SU-DHL-6 (cell line): Measurements from ENCODE around the gene H2BK1.

Experiments used
- H2AFZ ChIP-seq: fragments of 200-600 bp; sonication (generic); 2 replicates; pipeline ENCODE4 v1.6.1; 2014; ENCODE audit warnings: low read depth, mild to moderate bottlenecking, moderate library complexity, mixed read lengths, antibody characterized with exemption, low read length; ENCODE audit not compliant: severe bottlenecking
- H3F3A ChIP-seq: fragments of 200-600 bp; shearing (Covaris generic); 2 replicates; pipeline ENCODE4 v1.6.0; 2016; ENCODE audit warnings: antibody characterized with exemption, mild to moderate bottlenecking; ENCODE audit not compliant: insufficient read depth
- H3K27ac ChIP-seq: fragments of 200-600 bp; sonication (generic); 2 replicates; pipeline ENCODE4 v1.5.1; 2016; ENCODE audit warnings: low read depth, mild to moderate bottlenecking, low read length, moderate library complexity, mixed read lengths
- H3K27me3 ChIP-seq: fragments of 200-600 bp; sonication (generic), shearing (Covaris generic); 2 replicates; pipeline ENCODE4 v1.6.0; 2014; ENCODE audit warnings: mild to moderate bottlenecking, low read length
- H3K36me3 ChIP-seq: fragments of 200-600 bp; sonication (generic); 2 replicates; pipeline ENCODE4 v1.6.1; 2014; ENCODE audit warnings: mild to moderate bottlenecking, low read length, mixed read lengths
- H3K4me2 ChIP-seq: fragments of 300-600, 200-600 bp; shearing (Covaris generic), sonication (generic); 2 replicates; pipeline ENCODE4 v1.6.0; 2014; ENCODE audit warnings: low read length, low read depth, mild to moderate bottlenecking; ENCODE audit not compliant: poor library complexity, severe bottlenecking
- H3K4me3 ChIP-seq: fragments of 200-600 bp; sonication (generic); 2 replicates; pipeline ENCODE4 v1.5.1; 2014; ENCODE audit warnings: antibody characterized with exemption, low read length, mild to moderate bottlenecking, mixed read lengths; ENCODE audit not compliant: insufficient read depth, poor library complexity, severe bottlenecking
- H3K79me2 ChIP-seq: fragments of 200-600 bp; sonication (generic); 2 replicates; pipeline ENCODE4 v1.6.1; 2014; ENCODE audit warnings: mild to moderate bottlenecking, low read length, moderate library complexity; ENCODE audit not compliant: insufficient read depth
- H3K9ac ChIP-seq: fragments of 200-600 bp; sonication (generic); 2 replicates; pipeline ENCODE4 v1.7.0; 2014; ENCODE audit warnings: mild to moderate bottlenecking, low read length
- H3K9me2 ChIP-seq: fragments of 200-600 bp; sonication (generic); replicated peaks from 2 replicates; pipeline ENCODE4 v1.6.1; 2014; ENCODE audit warnings: low read length; ENCODE audit not compliant: insufficient read depth
- H3K9me3 ChIP-seq: fragments of 200-600 bp; sonication (generic); 2 replicates; pipeline ENCODE4 v1.6.1; 2014; ENCODE audit warnings: low read length, mixed read lengths; ENCODE audit not compliant: insufficient read depth
- H4K20me1 ChIP-seq: fragments of 200-600 bp; sonication (generic); 2 replicates; pipeline ENCODE4 v1.6.1; 2014; ENCODE audit warnings: low read depth, mild to moderate bottlenecking, antibody characterized with exemption, low read length, moderate library complexity, mixed read lengths
- CTCF ChIP-seq: fragments of 200-600 bp; sonication (generic); IDR thresholded peaks from one replicate; pipeline ENCODE4 v1.5.1; 2017; ENCODE audit warnings: antibody characterized with exemption, mild to moderate bottlenecking, low read length, moderate library complexity; ENCODE audit not compliant: insufficient read depth, poor library complexity, severe bottlenecking
- EZH2phosphoT487 ChIP-seq: fragments of 200-600 bp; sonication (generic), shearing (Covaris generic); conservative IDR thresholded peaks from 2 replicates; pipeline ENCODE4 v1.6.1; 2018; ENCODE audit warnings: mild to moderate bottlenecking, antibody characterized with exemption, low read length, moderate library complexity, mixed read lengths

The H2BK1 gene

GRCh38 chr7:151218170-151218569 lies 7.9 kb upstream of the H2BK1 start:
- peaks cover 12% of the 10 kb centered on the region; the same call in 1 of the 2 replicates for H3K36me3 ChIP-seq
- TF ChIP-seq CTCF (no peak), EZH2phosphoT487 (no peak)

DNA sequence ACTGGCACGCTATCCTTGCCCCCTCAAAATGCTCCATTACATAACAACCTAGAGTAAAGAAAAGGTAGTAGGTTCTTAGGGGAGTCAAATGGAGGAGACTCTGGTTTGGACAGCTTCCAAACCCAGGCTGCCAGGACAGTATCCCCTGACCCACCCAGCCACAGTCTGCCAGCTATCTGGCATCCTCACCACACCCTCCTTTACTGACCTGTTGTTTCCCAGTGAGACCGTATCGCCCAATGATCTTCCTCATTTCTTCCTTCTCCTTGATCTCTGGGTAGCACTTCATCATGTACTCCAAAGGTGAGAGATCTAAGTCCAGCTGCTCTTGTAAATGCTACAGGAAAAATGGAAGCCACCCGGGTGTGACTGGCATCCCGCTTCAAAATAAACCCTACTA lies 5.1 kb upstream of the H2BK1 start:
- no peak overlapping the region for H3K4me2 ChIP-seq
- no peaks in the 10 kb centered on the region for H3K9me2 ChIP-seq
- peaks cover 4% of the 10 kb centered on the region; the same call in 1 of the 2 replicates for H3K36me3 ChIP-seq
- H3K27me3 ChIP-seq: no peaks in the 10 kb centered on the region
- H3F3A ChIP-seq: no peaks in the 10 kb centered on the region
- no peaks in the 10 kb centered on the region for H4K20me1 ChIP-seq
- H3K27ac ChIP-seq: no peak overlapping the region
- no peaks in the 10 kb centered on the region for H3K9me3 ChIP-seq
- no peak overlapping the region for H3K9ac ChIP-seq
- H3K79me2 ChIP-seq: no peaks in the 10 kb centered on the region
- H2AFZ ChIP-seq: no peak overlapping the region
- TF ChIP-seq EZH2phosphoT487 (no peak), CTCF (no peak)
- no peak overlapping the region for H3K4me3 ChIP-seq

More at GRCh38 chr7:151218170-151218569, 7.9 kb upstream of the H2BK1 start:
- no peak overlapping the region for H3K9ac ChIP-seq
- no peaks in the 10 kb centered on the region for H4K20me1 ChIP-seq
- H3K4me3 ChIP-seq: no peak overlapping the region
- H3K79me2 ChIP-seq: no peaks in the 10 kb centered on the region
- H3K4me2 ChIP-seq: no peak overlapping the region
- no peak overlapping the region for H2AFZ ChIP-seq
- no peaks in the 10 kb centered on the region for H3F3A ChIP-seq
- H3K9me3 ChIP-seq: no peaks in the 10 kb centered on the region
- no peaks in the 10 kb centered on the region for H3K27me3 ChIP-seq
- H3K9me2 ChIP-seq: no peaks in the 10 kb centered on the region
- no peak overlapping the region for H3K27ac ChIP-seq

DNA sequence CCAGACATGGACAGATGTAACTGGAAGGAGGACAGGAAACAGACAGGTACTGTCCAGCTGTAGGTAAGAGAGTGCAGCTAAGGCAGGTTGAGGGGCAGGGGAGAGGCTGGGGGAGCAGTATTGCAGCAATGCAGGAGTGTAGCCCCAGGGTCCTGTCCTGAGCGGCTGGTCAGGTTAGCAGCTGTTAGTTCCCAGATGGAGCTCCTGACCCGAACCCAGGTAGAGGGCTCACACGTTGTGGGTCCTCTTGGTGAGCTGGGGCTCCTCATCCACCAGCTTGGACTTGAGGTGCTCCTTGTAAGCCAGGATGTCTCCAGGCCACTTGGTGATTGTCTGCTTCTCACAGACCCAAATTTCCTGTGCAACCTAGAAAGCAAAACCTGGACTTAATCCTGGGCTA lies 3.5 kb upstream of the H2BK1 start:
- Histone ChIP-seq H3K9me2 (no peaks in the 10 kb centered on the region), H3F3A (no peaks in the 10 kb centered on the region), H3K4me3 (no peak overlapping the region), H3K27me3 (no peaks in the 10 kb centered on the region), H3K36me3 (peaks cover 4% of the 10 kb centered on the region; the same call in 1 of the 2 replicates), H3K9me3 (no peaks in the 10 kb centered on the region), H2AFZ (no peak overlapping the region), H3K79me2 (no peaks in the 10 kb centered on the region), H3K27ac (no peak overlapping the region), H4K20me1 (no peaks in the 10 kb centered on the region), H3K4me2 (no peak overlapping the region), H3K9ac (no peak overlapping the region)
- TF ChIP-seq EZH2phosphoT487 (no peak), CTCF (no peak)

DNA sequence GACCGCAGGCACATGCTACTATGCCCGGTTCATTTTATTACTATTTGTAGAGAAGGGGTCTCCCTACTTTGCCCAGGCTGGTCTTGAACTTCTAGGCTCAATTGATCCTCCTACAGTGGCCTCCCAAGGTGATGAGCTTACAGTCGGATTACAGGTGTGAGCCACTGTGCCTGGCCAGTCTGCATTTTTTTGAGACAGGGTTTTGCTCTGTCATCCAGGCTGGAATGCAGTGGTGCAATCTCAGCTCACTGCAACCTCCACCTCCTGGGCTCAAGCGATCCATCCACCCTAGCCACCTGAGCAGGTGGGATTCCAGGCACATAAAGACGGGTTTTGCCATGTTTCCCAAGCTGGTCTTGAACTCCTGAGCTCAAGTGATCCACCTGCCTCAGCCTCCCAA lies 2.3 kb upstream of the H2BK1 start:
- Histone ChIP-seq H3F3A (no peaks in the 10 kb centered on the region), H3K27me3 (no peaks in the 10 kb centered on the region), H3K4me3 (no peak overlapping the region), H3K4me2 (no peak overlapping the region), H3K36me3 (peaks cover 4% of the 10 kb centered on the region; the same call in 1 of the 2 replicates), H3K27ac (no peak overlapping the region), H3K9me2 (no peaks in the 10 kb centered on the region), H4K20me1 (no peaks in the 10 kb centered on the region), H3K79me2 (no peaks in the 10 kb centered on the region), H3K9me3 (no peaks in the 10 kb centered on the region), H2AFZ (no peak overlapping the region), H3K9ac (no peak overlapping the region)
- TF ChIP-seq EZH2phosphoT487 (no peak), CTCF (no peak)
